Muscle layer of duodenum (tissue), 2 donors: ENCODE data around the gene MICU2.

Experiments used
- H3K27ac ChIP-seq: one replicate; pipeline ENCODE4 v1.7.0; 2013; ENCODE audit warnings: mild to moderate bottlenecking, low read length
- H3K27me3 ChIP-seq: one replicate; pipeline ENCODE4 v1.7.0; 2013; ENCODE audit warnings: low read depth, mild to moderate bottlenecking, control low read depth, low read length
- H3K36me3 ChIP-seq, 2 donors: one replicate each; pipeline ENCODE4 v1.7.0; 2013; ENCODE audit warnings: low read length in 2 of 2, control low read depth in 1 of 2, mild to moderate bottlenecking in 1 of 2; ENCODE audit not compliant: insufficient read depth in 2 of 2, control insufficient read depth in 1 of 2
- H3K4me1 ChIP-seq, 2 donors: one replicate each; pipeline ENCODE4 v1.7.0; 2013; ENCODE audit warnings: low read length in 2 of 2, mild to moderate bottlenecking in 2 of 2, control low read depth in 1 of 2, moderate library complexity in 1 of 2; ENCODE audit not compliant: insufficient read depth in 2 of 2, control insufficient read depth in 1 of 2
- H3K4me3 ChIP-seq, 2 donors: one replicate each; pipeline ENCODE4 v1.7.0; 2013; ENCODE audit warnings: low read length in 2 of 2, low read depth in 1 of 2, mild to moderate bottlenecking in 1 of 2
- H3K9me3 ChIP-seq, 2 donors: one replicate each; pipeline ENCODE4 v1.7.0; 2013; ENCODE audit warnings: low read length in 2 of 2, control low read depth in 1 of 2, mild to moderate bottlenecking in 1 of 2; ENCODE audit not compliant: control insufficient read depth in 1 of 2
- donor health status: healthy.

MICU2 gene

GRCh38 chr13:21526707-21527540, 77.0 kb downstream of the MICU2 start:
- no peaks in the 10 kb centered on the region for H3K9me3 ChIP-seq
- H3K4me1 ChIP-seq: no peaks in the 10 kb centered on the region
- H3K36me3 ChIP-seq: peaks cover 1 to 7% of the 10 kb centered on the region in 2 donors
- no peak overlapping the region for H3K27ac ChIP-seq
- H3K27me3 ChIP-seq: no peaks in the 10 kb centered on the region
- no peak overlapping the region for H3K4me3 ChIP-seq

- H3K4me1 ChIP-seq: no peaks in the 10 kb centered on the region
- H3K27ac ChIP-seq: no peak overlapping the region
- no peak overlapping the region for H3K4me3 ChIP-seq
- no peaks in the 10 kb centered on the region for H3K27me3 ChIP-seq
- peaks cover 15 to 21% of the 10 kb centered on the region in 2 donors for H3K36me3 ChIP-seq
- no peaks in the 10 kb centered on the region for H3K9me3 ChIP-seq
These were observed 81.1 kb downstream of the MICU2 start for GRCh38 chr13:21522847-21523246.

GRCh38 chr13:21522130-21522529, 81.8 kb downstream of the MICU2 start:
- Histone ChIP-seq H3K4me3 (no peak overlapping the region), H3K27me3 (no peaks in the 10 kb centered on the region), H3K9me3 (no peaks in the 10 kb centered on the region), H3K27ac (no peak overlapping the region), H3K36me3 (peaks cover 15 to 21% of the 10 kb centered on the region in 2 donors), H3K4me1 (no peaks in the 10 kb centered on the region)

- H3K4me1 ChIP-seq: no peaks in the 10 kb centered on the region
- no peaks in the 10 kb centered on the region for H3K27me3 ChIP-seq
- no peaks in the 10 kb centered on the region for H3K9me3 ChIP-seq
- H3K4me3 ChIP-seq: no peak overlapping the region
- no peak overlapping the region for H3K27ac ChIP-seq
- H3K36me3 ChIP-seq: peaks cover 18 to 21% of the 10 kb centered on the region in 2 donors
These were observed 85.3 kb downstream of the MICU2 start for GRCh38 chr13:21518617-21519144.

GRCh38 chr13:21517576-21517975, 86.4 kb downstream of the MICU2 start:
- H3K4me1 ChIP-seq: no peaks in the 10 kb centered on the region
- no peak overlapping the region for H3K4me3 ChIP-seq
- no peak overlapping the region for H3K27ac ChIP-seq
- H3K27me3 ChIP-seq: no peaks in the 10 kb centered on the region
- no peaks in the 10 kb centered on the region for H3K9me3 ChIP-seq
- H3K36me3 ChIP-seq: peaks cover 13 to 21% of the 10 kb centered on the region in 2 donors

GRCh38 chr13:21516805-21517204, 87.2 kb downstream of the MICU2 start:
- Histone ChIP-seq H3K9me3 (no peaks in the 10 kb centered on the region), H3K4me3 (no peak overlapping the region), H3K36me3 (peaks cover 13 to 19% of the 10 kb centered on the region in 2 donors), H3K4me1 (no peaks in the 10 kb centered on the region), H3K27me3 (no peaks in the 10 kb centered on the region), H3K27ac (no peak overlapping the region)

- H3K4me1 ChIP-seq: no peaks in the 10 kb centered on the region
- H3K27ac ChIP-seq: no peak overlapping the region
- no peaks in the 10 kb centered on the region for H3K27me3 ChIP-seq
- peaks cover 19 to 22% of the 10 kb centered on the region in 2 donors for H3K36me3 ChIP-seq
- no peak overlapping the region for H3K4me3 ChIP-seq
- H3K9me3 ChIP-seq: no peaks in the 10 kb centered on the region
These were observed 92.1 kb downstream of the MICU2 start for GRCh38 chr13:21511849-21512248.

- no peak overlapping the region for H3K27ac ChIP-seq
- H3K27me3 ChIP-seq: no peaks in the 10 kb centered on the region
- no peaks in the 10 kb centered on the region for H3K4me1 ChIP-seq
- no peak overlapping the region for H3K4me3 ChIP-seq
- H3K9me3 ChIP-seq: no peaks in the 10 kb centered on the region
- H3K36me3 ChIP-seq: peaks cover 22 to 34% of the 10 kb centered on the region in 2 donors
These were observed 99.6 kb downstream of the MICU2 start for GRCh38 chr13:21504379-21504778.

GRCh38 chr13:21501686-21502085, 102.3 kb downstream of the MICU2 start:
- no peak overlapping the region for H3K27ac ChIP-seq
- H3K4me1 ChIP-seq: no peaks in the 10 kb centered on the region
- H3K27me3 ChIP-seq: no peaks in the 10 kb centered on the region
- no peak overlapping the region for H3K4me3 ChIP-seq
- no peaks in the 10 kb centered on the region for H3K9me3 ChIP-seq
- H3K36me3 ChIP-seq: peaks cover 22 to 25% of the 10 kb centered on the region in 2 donors

- Histone ChIP-seq H3K36me3 (peaks cover 9 to 13% of the 10 kb centered on the region in 2 donors), H3K27ac (no peak overlapping the region), H3K9me3 (peaks cover 0 to 15% of the 10 kb centered on the region in 2 donors)
These were observed 117.6 kb downstream of the MICU2 start for GRCh38 chr13:21486322-21486721.

GRCh38 chr13:21483748-21484147, 120.2 kb downstream of the MICU2 start:
- Histone ChIP-seq H3K27ac (no peak overlapping the region), H3K4me3 (no peak overlapping the region)

More at GRCh38 chr13:21486322-21486721, 117.6 kb downstream of the MICU2 start:
- H3K4me3 ChIP-seq: no peak overlapping the region
- H3K27me3 ChIP-seq: no peaks in the 10 kb centered on the region
- no peaks in the 10 kb centered on the region for H3K4me1 ChIP-seq

More at GRCh38 chr13:21483748-21484147, 120.2 kb downstream of the MICU2 start:
- no peaks in the 10 kb centered on the region for H3K4me1 ChIP-seq
- no peaks in the 10 kb centered on the region for H3K27me3 ChIP-seq
- no peaks in the 10 kb centered on the region for H3K36me3 ChIP-seq
- peaks cover 0 to 15% of the 10 kb centered on the region in 2 donors for H3K9me3 ChIP-seq
